ENCODE results near the gene RAB11FIP3. TPM values are rescaled to one million over a fixed set of nuclear protein-coding genes. Genes with fewer than 3 reads are reported as not detected.

The RAB11FIP3 gene, protein sequence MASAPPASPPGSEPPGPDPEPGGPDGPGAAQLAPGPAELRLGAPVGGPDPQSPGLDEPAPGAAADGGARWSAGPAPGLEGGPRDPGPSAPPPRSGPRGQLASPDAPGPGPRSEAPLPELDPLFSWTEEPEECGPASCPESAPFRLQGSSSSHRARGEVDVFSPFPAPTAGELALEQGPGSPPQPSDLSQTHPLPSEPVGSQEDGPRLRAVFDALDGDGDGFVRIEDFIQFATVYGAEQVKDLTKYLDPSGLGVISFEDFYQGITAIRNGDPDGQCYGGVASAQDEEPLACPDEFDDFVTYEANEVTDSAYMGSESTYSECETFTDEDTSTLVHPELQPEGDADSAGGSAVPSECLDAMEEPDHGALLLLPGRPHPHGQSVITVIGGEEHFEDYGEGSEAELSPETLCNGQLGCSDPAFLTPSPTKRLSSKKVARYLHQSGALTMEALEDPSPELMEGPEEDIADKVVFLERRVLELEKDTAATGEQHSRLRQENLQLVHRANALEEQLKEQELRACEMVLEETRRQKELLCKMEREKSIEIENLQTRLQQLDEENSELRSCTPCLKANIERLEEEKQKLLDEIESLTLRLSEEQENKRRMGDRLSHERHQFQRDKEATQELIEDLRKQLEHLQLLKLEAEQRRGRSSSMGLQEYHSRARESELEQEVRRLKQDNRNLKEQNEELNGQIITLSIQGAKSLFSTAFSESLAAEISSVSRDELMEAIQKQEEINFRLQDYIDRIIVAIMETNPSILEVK
- total RNA-seq (2022; extraction: Qiagen RNA extraction; ENCODE audit: low read depth), result 20.0 to 23.1 TPM (median 21.7 TPM) in 5 replicates

GRCh38 chr16:425082-425718 lies at the start of gene RAB11FIP3:
RAB11FIP3 (plus strand) TSS chr16:425649; CDS start chr16:426007, 358 bp downstream.

GRCh38 chr16:381789-382717 lies 43.4 kb upstream of the RAB11FIP3 start, which contains the start of gene PGAP6:
PGAP6 (minus strand) TSS chr16:381978; CDS start chr16:381821, 157 bp downstream.

GRCh38 chr16:397135-397661 lies 28.3 kb upstream of the RAB11FIP3 start, which contains the start of gene NME4:
NME4 (plus strand) TSS chr16:397199; CDS start chr16:397223, 24 bp downstream.

GRCh38 chr16:401468-402348 lies 23.7 kb upstream of the RAB11FIP3 start, which contains the start of gene DECR2:
DECR2 (plus strand) TSS chr16:401885; CDS start chr16:401964, 79 bp downstream.

GRCh38 chr16:527015-527903 lies 101.8 kb downstream of the RAB11FIP3 start, which contains the start of gene CAPN15:
CAPN15 (plus strand) TSS chr16:527712; CDS start chr16:546839, 19,127 bp downstream.

GRCh38 chr16:560204-560700 lies 134.8 kb downstream of the RAB11FIP3 start, which contains the start of gene PRR35:
PRR35 (plus strand) TSS chr16:560394; CDS start chr16:563295, 2,901 bp downstream.

DNA sequence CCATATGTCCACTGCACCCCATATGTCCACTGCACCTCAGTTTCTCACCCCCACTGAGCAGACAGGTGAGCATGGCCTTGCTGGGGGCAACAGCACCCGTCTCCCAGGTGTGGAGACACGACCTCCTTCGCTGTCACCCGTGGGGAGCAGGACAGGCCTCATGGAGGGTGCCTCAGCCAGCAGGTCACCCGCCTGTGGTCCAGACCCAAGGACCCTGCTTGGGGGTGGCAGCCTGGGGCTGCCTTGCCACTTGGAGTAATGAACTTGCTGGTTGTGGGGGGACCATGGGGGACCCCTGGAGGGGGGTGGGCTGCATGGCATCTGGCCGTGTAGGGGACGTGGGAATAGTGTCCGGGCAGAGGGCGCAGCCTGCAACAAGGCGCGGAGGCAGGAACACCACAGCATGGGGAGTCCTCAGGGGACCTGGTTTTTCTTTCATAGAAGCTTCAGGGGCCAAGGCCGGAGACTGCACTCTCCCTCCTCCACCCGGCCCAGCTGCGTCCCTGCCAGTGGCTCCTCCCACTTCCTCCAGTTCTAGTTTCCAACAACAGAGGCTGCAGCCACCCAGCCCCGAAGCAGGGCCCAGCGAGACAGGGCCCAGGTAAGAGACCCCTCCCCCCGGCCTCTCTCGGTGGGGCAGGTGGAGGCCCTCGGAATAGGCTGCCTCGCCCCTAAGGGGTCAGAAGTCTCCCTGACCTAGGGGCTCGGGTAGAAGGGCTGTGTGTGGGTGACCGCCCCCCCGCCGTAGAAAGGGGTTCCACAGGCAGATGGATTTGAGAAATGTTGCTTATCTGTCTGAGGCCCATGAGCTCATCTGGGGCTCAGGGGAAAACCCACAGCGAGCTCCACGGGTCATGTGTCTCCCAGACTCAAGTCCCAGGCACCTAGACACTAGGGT lies 141.3 kb downstream of the RAB11FIP3 start, which contains the start of gene NHLRC4:
Gene NHLRC4, plus strand, starts transcription at position 531 of the 898 bp plus-strand sequence. CDS start 1,043 bp downstream, outside the sequence.

GRCh38 chr16:569445-570254 lies 144.2 kb downstream of the RAB11FIP3 start, which contains the start of gene PIGQ:
PIGQ (plus strand) TSS chr16:569968; CDS start chr16:574075, 4,107 bp downstream.

Other genes with a start within 250 kb of the RAB11FIP3 start
- 0.79 to 1.4 TPM (median 1.1 TPM) in 5 replicates for gene HBA1, start 249.0 kb upstream of the RAB11FIP3 start, total RNA-seq (2022; extraction: Qiagen RNA extraction; ENCODE audit: low read depth)
- gene HBQ1, start 245.2 kb upstream of the RAB11FIP3 start, total RNA-seq (2022; extraction: Qiagen RNA extraction; ENCODE audit: low read depth), result 4.5 to 8.2 TPM (median 6.4 TPM) in 5 replicates
- 39.0 to 56.3 TPM (median 53.5 TPM) in 5 replicates for gene LUC7L, start 196.2 kb upstream of the RAB11FIP3 start, total RNA-seq (2022; extraction: Qiagen RNA extraction; ENCODE audit: low read depth)
- gene FAM234A, start 190.8 kb upstream of the RAB11FIP3 start, total RNA-seq (2022; extraction: Qiagen RNA extraction; ENCODE audit: low read depth), result 45.5 to 52.5 TPM (median 48.7 TPM) in 5 replicates
- gene RGS11, start 149.7 kb upstream of the RAB11FIP3 start, total RNA-seq (2022; extraction: Qiagen RNA extraction; ENCODE audit: low read depth), result 3.5 to 4.7 TPM (median 4.4 TPM) in 5 replicates
- gene ARHGDIG, start 145.1 kb upstream of the RAB11FIP3 start, total RNA-seq (2022; extraction: Qiagen RNA extraction; ENCODE audit: low read depth), result 1.9 to 3.1 TPM (median 2.4 TPM) in 5 replicates
- gene PDIA2, start 142.5 kb upstream of the RAB11FIP3 start, total RNA-seq (2022; extraction: Qiagen RNA extraction; ENCODE audit: low read depth), result 0.36 to 0.65 TPM (median 0.46 TPM) in 5 replicates
- gene AXIN1, start 72.9 kb upstream of the RAB11FIP3 start, total RNA-seq (2022; extraction: Qiagen RNA extraction; ENCODE audit: low read depth), result 32.2 to 34.8 TPM (median 32.4 TPM) in 5 replicates
- 115 to 140 TPM (median 129 TPM) in 5 replicates for gene MRPL28, start 55.1 kb upstream of the RAB11FIP3 start, total RNA-seq (2022; extraction: Qiagen RNA extraction; ENCODE audit: low read depth)
- 25.3 to 40.1 TPM (median 34.7 TPM) in 5 replicates for gene PGAP6, start 43.7 kb upstream of the RAB11FIP3 start, total RNA-seq (2022; extraction: Qiagen RNA extraction; ENCODE audit: low read depth)
- 293 to 451 TPM (median 381 TPM) in 5 replicates for gene NME4, start 28.4 kb upstream of the RAB11FIP3 start, total RNA-seq (2022; extraction: Qiagen RNA extraction; ENCODE audit: low read depth)
- gene DECR2, start 23.8 kb upstream of the RAB11FIP3 start, total RNA-seq (2022; extraction: Qiagen RNA extraction; ENCODE audit: low read depth), result 23.0 to 28.9 TPM (median 24.7 TPM) in 5 replicates
- gene CAPN15, start 102.1 kb downstream of the RAB11FIP3 start, total RNA-seq (2022; extraction: Qiagen RNA extraction; ENCODE audit: low read depth), result 53.0 to 84.9 TPM (median 71.0 TPM) in 5 replicates
- 0.05 to 0.17 TPM (median 0.09 TPM) in 5 replicates for gene PRR35, start 134.7 kb downstream of the RAB11FIP3 start, total RNA-seq (2022; extraction: Qiagen RNA extraction; ENCODE audit: low read depth)
- 0.15 to 0.30 TPM (median 0.21 TPM) in 5 replicates for gene NHLRC4, start 141.4 kb downstream of the RAB11FIP3 start, total RNA-seq (2022; extraction: Qiagen RNA extraction; ENCODE audit: low read depth)
- gene PIGQ, start 144.3 kb downstream of the RAB11FIP3 start, total RNA-seq (2022; extraction: Qiagen RNA extraction; ENCODE audit: low read depth), result 30.3 to 41.5 TPM (median 38.5 TPM) in 5 replicates
- 12.6 to 20.4 TPM (median 17.2 TPM) in 5 replicates for gene RAB40C, start 164.4 kb downstream of the RAB11FIP3 start, total RNA-seq (2022; extraction: Qiagen RNA extraction; ENCODE audit: low read depth)
- 0.13 to 0.23 TPM (median 0.16 TPM) in 5 replicates for gene WFIKKN1, start 205.3 kb downstream of the RAB11FIP3 start, total RNA-seq (2022; extraction: Qiagen RNA extraction; ENCODE audit: low read depth)
- 85.8 to 135 TPM (median 124 TPM) in 5 replicates for gene METTL26, start 210.7 kb downstream of the RAB11FIP3 start, total RNA-seq (2022; extraction: Qiagen RNA extraction; ENCODE audit: low read depth)
- 25.3 to 44.8 TPM (median 38.3 TPM) in 5 replicates for gene MCRIP2, start 216.2 kb downstream of the RAB11FIP3 start, total RNA-seq (2022; extraction: Qiagen RNA extraction; ENCODE audit: low read depth)
- 17.8 to 36.9 TPM (median 28.9 TPM) in 5 replicates for gene WDR90, start 223.7 kb downstream of the RAB11FIP3 start, total RNA-seq (2022; extraction: Qiagen RNA extraction; ENCODE audit: low read depth)
- 64.2 to 95.4 TPM (median 87.5 TPM) in 5 replicates for gene RHOT2, start 242.5 kb downstream of the RAB11FIP3 start, total RNA-seq (2022; extraction: Qiagen RNA extraction; ENCODE audit: low read depth)

Data from A549 treated with DMSO at 1 μM for 4 hours (cell line).